Right atrium auricular region (tissue), 2 donors: ENCODE data around the gene NRBP1. TPM values are rescaled to one million over a fixed set of nuclear protein-coding genes. Genes with fewer than 3 reads are reported as not detected.

Source experiments
- DNase-seq: peaks from one replicate; pipeline ENCODE4 v3.0.0-alpha.2; 2019; ENCODE audit warnings: low spot score
- H3K27ac ChIP-seq, 2 donors: fragments of 200-600 bp; sonication (generic); 1 replicate in 1 of 2; 2 replicates in 1 of 2; pipeline ENCODE4 v1.5.1; 2016 to 2019
- H3K27me3 ChIP-seq, 2 donors: fragments of 200-600 bp; sonication (generic); one replicate each; pipeline versions ENCODE4 v1.5.1 to v1.6.0; 2017 to 2019
- H3K36me3 ChIP-seq: fragments of 200-600 bp; sonication (generic); one replicate; pipeline ENCODE4 v1.5.1; 2016
- H3K4me1 ChIP-seq, 2 donors: fragments of 200-600 bp; sonication (generic); one replicate each; pipeline versions ENCODE4 v1.5.1 to v1.6.0; 2017 to 2019
- H3K4me3 ChIP-seq, 2 donors: fragments of 200-600 bp; sonication (generic); 1 replicate in 1 of 2; 2 replicates in 1 of 2; pipeline ENCODE4 v1.5.1; 2017 to 2019; ENCODE audit warnings: mild to moderate bottlenecking in 1 of 2, moderate library complexity in 1 of 2
- H3K9me3 ChIP-seq, 2 donors: fragments of 200-600 bp; sonication (generic); one replicate each; pipeline ENCODE4 v1.5.1; 2019
- total RNA-seq, 2 donors: library from RNA; depleted of rRNA; stranded (reverse); fragments of >200 nt; gene quantifications; one replicate each; pipeline ENCODE4 v1.1.0, GENCODE V29; 2016
- TF ChIP-seq, protein P1 (sequence below), 2 donors: fragments of 200-600 bp; sonication (generic); IDR thresholded peaks; one replicate each; pipeline ENCODE4 v1.5.1; 2019; ENCODE audit warnings: antibody characterized with exemption in 2 of 2

The NRBP1 gene
- total RNA-seq, 2 donors from 2014 or later = 36.5 to 50.4 TPM

DNA sequence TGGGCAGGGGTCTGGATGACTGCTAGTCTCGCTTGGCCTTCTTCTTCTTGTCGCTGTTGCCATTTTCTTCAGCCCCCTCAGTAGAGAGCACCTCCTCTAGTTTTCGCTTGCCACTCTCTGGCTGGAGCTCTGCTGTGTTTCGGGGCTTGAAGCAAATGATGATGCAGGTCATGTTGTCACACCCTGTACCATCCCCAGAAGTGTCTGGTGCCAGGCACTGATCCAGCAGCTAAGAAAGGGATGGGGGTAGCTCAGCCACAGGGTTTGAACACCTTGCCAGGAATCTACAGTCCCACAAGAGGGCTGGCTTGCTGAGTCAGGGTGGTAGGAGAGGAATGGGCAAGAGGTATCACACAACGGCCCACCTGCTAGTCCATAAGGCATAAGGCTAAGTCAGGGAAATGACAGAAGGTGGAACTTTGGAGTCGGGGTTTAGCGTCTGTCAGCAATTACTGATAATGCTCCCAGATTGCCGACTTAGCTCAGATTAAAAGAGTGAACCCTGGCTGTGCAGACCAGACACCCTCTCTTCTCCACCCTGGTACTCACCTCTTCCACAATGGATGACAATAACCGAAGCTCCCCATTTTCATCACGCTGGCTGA is 46.8 kb upstream of the NRBP1 start:
- TF ChIP-seq, protein P1, sequence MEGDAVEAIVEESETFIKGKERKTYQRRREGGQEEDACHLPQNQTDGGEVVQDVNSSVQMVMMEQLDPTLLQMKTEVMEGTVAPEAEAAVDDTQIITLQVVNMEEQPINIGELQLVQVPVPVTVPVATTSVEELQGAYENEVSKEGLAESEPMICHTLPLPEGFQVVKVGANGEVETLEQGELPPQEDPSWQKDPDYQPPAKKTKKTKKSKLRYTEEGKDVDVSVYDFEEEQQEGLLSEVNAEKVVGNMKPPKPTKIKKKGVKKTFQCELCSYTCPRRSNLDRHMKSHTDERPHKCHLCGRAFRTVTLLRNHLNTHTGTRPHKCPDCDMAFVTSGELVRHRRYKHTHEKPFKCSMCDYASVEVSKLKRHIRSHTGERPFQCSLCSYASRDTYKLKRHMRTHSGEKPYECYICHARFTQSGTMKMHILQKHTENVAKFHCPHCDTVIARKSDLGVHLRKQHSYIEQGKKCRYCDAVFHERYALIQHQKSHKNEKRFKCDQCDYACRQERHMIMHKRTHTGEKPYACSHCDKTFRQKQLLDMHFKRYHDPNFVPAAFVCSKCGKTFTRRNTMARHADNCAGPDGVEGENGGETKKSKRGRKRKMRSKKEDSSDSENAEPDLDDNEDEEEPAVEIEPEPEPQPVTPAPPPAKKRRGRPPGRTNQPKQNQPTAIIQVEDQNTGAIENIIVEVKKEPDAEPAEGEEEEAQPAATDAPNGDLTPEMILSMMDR (IDR thresholded peaks at IDR 0.05) = no peak
- Histone ChIP-seq H3K4me1 (peaks cover 0 to 37% of the 10 kb centered on the region in 2 donors), H3K9me3 (no peaks in the 10 kb centered on the region), H3K27me3 (no peaks in the 10 kb centered on the region), H3K36me3 (peaks cover 51% of the 10 kb centered on the region), H3K4me3 (peak overlapping the region in 1 of 2 donors; percentile 68), H3K27ac (peak overlapping the region; percentile 87 to 93)
- no peak for DNase-seq

DNA sequence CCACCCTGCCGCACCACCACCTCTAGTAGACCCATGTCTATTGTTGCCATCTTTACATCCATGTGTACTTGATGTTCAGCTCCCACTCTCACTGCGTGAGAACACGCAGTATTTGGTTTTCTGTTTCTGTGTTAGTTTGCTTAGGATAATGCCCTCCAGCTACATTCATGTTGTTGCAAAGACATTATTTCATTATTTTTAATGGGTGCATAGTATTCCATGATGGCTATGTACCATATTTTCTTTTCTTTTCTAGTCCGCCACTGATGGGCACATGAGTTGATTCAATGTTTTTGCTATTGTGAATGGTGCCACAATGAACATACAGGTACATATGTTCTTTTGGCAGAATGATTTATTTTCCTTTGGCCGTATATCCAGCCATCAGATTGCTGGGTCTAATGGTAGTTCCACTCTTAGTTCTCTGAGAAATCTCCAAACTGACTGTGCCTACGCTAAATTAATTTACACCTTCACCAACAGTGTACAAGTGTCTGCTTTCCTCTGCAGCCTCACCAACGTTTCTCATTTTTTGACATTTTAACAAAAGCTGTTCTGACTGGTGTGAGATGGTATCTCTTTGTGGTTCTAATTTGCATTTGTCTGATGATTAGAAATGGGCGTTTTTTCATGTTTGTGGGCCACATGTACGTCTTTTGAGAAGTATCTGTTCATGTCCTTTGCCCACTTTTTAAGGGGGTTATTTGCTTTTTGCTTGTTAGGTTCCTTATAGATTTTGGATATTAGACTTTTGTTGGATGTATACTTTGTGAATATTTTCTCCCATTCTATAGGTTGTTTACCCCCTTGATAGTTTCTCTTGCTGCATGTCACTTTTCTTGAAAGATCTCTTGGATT is 37.4 kb upstream of the NRBP1 start:
- no peak for DNase-seq
- TF ChIP-seq, protein P1 (IDR thresholded peaks at IDR 0.05) = no peak
- no peak overlapping the region for H3K27ac ChIP-seq
- no peaks in the 10 kb centered on the region for H3K9me3 ChIP-seq
- no peaks in the 10 kb centered on the region for H3K27me3 ChIP-seq
- H3K36me3 ChIP-seq = no peaks in the 10 kb centered on the region
- H3K4me1 ChIP-seq = no peaks in the 10 kb centered on the region
- no peak overlapping the region for H3K4me3 ChIP-seq

DNA sequence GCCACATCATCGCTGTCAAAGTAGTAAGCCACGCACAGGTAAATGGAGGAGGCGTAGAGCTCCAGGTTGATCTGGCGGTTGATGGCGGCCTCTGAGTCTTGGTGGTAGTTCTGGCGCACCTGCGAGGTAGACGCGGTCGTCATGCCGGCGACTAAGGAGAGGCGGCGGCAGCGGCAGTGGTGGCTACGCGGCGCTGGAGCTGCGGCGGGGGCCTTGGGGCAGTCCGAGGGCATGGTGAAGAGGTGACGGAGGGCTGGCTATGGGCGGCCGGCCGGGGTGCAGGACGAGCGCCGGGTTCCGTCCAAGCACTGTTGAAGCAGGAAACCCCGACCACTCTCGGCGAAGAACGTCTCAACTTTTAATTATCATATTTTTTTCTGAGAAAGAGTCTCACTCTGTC is 35.2 kb upstream of the NRBP1 start:
- H3K36me3 ChIP-seq = no peaks in the 10 kb centered on the region
- no peaks in the 10 kb centered on the region for H3K27me3 ChIP-seq
- H3K27ac ChIP-seq = no peak overlapping the region
- H3K4me3 ChIP-seq = no peak overlapping the region
- H3K4me1 ChIP-seq = no peaks in the 10 kb centered on the region
- no peaks in the 10 kb centered on the region for H3K9me3 ChIP-seq
- TF ChIP-seq, protein P1 (IDR thresholded peaks at IDR 0.05) = no peak
- no peak for DNase-seq

DNA sequence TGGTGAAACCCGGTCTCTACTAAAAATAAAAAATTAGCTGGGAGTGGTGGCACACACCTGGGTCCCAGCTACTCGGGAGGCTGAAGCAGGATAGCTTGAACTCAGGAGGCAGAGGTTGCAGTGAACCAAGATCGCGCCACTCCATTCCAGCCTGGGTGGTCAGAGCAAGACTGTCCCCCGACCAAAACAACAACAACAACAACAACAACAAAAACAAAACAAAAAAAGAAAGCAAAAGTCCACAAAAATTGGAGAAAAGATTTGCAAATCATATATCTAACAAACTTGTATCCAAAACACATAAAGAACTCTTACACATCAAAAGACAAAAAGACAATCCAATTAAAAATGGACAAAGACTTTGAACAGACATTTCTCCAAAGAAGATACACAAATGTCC is 29.5 kb upstream of the NRBP1 start:
- no peaks in the 10 kb centered on the region for H3K9me3 ChIP-seq
- no peaks in the 10 kb centered on the region for H3K27me3 ChIP-seq
- H3K36me3 ChIP-seq = no peaks in the 10 kb centered on the region
- DNase-seq = no peak
- TF ChIP-seq, protein P1 (IDR thresholded peaks at IDR 0.05) = no peak
- no peak overlapping the region for H3K27ac ChIP-seq
- H3K4me1 ChIP-seq = no peaks in the 10 kb centered on the region
- H3K4me3 ChIP-seq = no peak overlapping the region

DNA sequence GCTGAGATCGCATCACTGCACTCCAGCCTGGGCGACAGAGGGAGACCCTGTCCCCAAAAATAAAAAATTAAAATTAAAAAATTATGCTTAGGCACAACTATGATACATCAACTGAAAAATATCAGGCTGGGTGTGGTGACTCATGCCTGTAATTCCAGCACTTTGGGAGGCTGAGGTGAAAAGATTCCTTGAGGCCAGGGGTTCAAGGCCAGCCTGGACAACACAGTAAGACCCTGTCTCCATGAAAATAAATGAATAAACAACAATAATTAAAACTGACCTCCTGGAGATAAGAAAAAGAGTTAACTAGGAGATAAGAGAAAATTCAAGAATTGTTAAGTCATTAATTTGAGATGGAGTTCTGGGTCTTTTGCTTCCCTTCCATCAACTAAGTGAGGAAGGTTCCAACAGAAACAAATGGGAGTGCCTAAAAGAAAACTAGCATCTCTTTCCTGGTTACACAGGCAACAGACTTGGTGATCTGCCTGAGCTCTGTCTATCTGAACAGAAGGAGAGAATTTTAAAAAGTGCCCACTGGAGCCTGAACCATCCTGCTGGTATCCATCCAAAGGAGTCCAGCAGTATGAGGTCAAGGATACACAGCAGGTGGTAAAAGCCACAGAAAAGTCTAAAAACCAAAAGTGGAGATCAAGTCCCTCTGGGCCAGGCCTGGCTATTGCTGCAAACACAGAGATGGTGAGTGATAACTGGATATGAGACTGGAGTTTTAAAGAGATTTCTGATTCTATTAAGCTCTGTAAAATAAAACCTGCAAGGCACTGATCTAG is 27.9 kb upstream of the NRBP1 start:
- H3K36me3 ChIP-seq = no peaks in the 10 kb centered on the region
- H3K27ac ChIP-seq = no peak overlapping the region
- DNase-seq = no peak
- H3K4me1 ChIP-seq = no peaks in the 10 kb centered on the region
- no peak overlapping the region for H3K4me3 ChIP-seq
- H3K27me3 ChIP-seq = no peaks in the 10 kb centered on the region
- TF ChIP-seq, protein P1 (IDR thresholded peaks at IDR 0.05) = no peak
- H3K9me3 ChIP-seq = no peaks in the 10 kb centered on the region
